VCaP (cell line): ENCODE data around the gene PLPP3.

Source experiments
- H3K27ac ChIP-seq: fragments of 450-650 bp; 2 replicates; pipeline ENCODE4 v1.5.1; 2017
- CTCF ChIP-seq: fragments of 450-650 bp; conservative IDR thresholded peaks from 2 replicates; pipeline ENCODE4 v1.5.1; 2017; ENCODE audit warnings: mild to moderate bottlenecking, moderate library complexity

The PLPP3 gene

GRCh38 chr1:56551691-56552090 is 27.7 kb downstream of the PLPP3 start:
- no peak overlapping the region for H3K27ac ChIP-seq
- TF ChIP-seq CTCF, result no peak

GRCh38 chr1:56550859-56551188 is 28.5 kb downstream of the PLPP3 start:
- no peak overlapping the region for H3K27ac ChIP-seq
- TF ChIP-seq CTCF, result no peak

- TF ChIP-seq CTCF, result no peak
- H3K27ac ChIP-seq, result no peak overlapping the region
Measured at GRCh38 chr1:56550138-56550858, 29.1 kb downstream of the PLPP3 start.

GRCh38 chr1:56548571-56548970 is 30.8 kb downstream of the PLPP3 start:
- TF ChIP-seq CTCF, result no peak
- H3K27ac ChIP-seq, result peak overlapping the region; percentile 69

GRCh38 chr1:56547977-56548376 is 31.4 kb downstream of the PLPP3 start:
- peak overlapping the region; percentile 69 for H3K27ac ChIP-seq
- no peak for TF ChIP-seq CTCF

GRCh38 chr1:56547473-56547872 is 31.9 kb downstream of the PLPP3 start:
- no peak for TF ChIP-seq CTCF
- peak overlapping the region; percentile 69 for H3K27ac ChIP-seq

GRCh38 chr1:56545711-56546110 is 33.7 kb downstream of the PLPP3 start:
- TF ChIP-seq CTCF, result no peak
- no peak overlapping the region for H3K27ac ChIP-seq
